Upper lobe of left lung (tissue), 6 donors: ENCODE measurements around the gene ATP11A. TPM values are rescaled to one million over a fixed set of nuclear protein-coding genes. Genes with fewer than 3 reads are reported as not detected.

ENCODE experiments used
- ATAC-seq, 2 donors: fragments of 200-7000 bp; cut with Tn5 transposase; one replicate each; pipeline ENCODE4 v1.9.1; 2022; ENCODE audit warnings: mild to moderate bottlenecking in 2 of 2, moderate library complexity in 2 of 2; ENCODE audit not compliant: low FRiP score in 2 of 2
- DNase-seq, 2 donors: peaks; one replicate each; pipeline ENCODE4 v3.0.0-alpha.2; 2019 to 2020
- H3K27ac ChIP-seq, 4 donors: fragments of 200-600 bp; sonication (generic); one replicate each; pipeline ENCODE4 v1.5.1; 2016 to 2019
- H3K27me3 ChIP-seq, 4 donors: fragments of 200-600 bp; sonication (generic); one replicate each; pipeline ENCODE4 v1.5.1; 2017 to 2019
- H3K36me3 ChIP-seq, 4 donors: fragments of 200-600 bp; sonication (generic); one replicate each; pipeline ENCODE4 v1.5.1; 2016 to 2019
- H3K4me1 ChIP-seq, 4 donors: fragments of 200-600 bp; sonication (generic); one replicate each; pipeline ENCODE4 v1.5.1; 2018 to 2019
- H3K4me3 ChIP-seq, 4 donors: fragments of 200-600 bp; sonication (generic); one replicate each; pipeline ENCODE4 v1.5.1; 2017 to 2019; ENCODE audit warnings: mild to moderate bottlenecking in 2 of 4, moderate library complexity in 1 of 4
- H3K9me3 ChIP-seq, 4 donors: fragments of 200-600 bp; sonication (generic); one replicate each; pipeline ENCODE4 v1.5.1; 2018 to 2019
- EP300 ChIP-seq, 4 donors: sonication (generic); formaldehyde crosslinking; IDR thresholded peaks; one replicate each; pipeline ENCODE4 v1.5.1; 2017; ENCODE audit warnings: antibody characterized with exemption in 4 of 4, control low read depth in 2 of 4
- POLR2A ChIP-seq, 4 donors: fragments of 450-650 bp; IDR thresholded peaks; one replicate each; pipeline ENCODE4 v1.5.1; 2016 to 2017; ENCODE audit warnings: antibody characterized with exemption in 4 of 4, mild to moderate bottlenecking in 2 of 4
- POLR2AphosphoS5 ChIP-seq, 2 donors: sonication (generic); formaldehyde crosslinking; IDR thresholded peaks; one replicate each; pipeline ENCODE4 v1.5.1; 2017; ENCODE audit warnings: antibody characterized with exemption in 2 of 2
- WGBS, 2 donors: methylation state at CpG; one replicate each; pipeline ENCODE4 v1.1.5; 2017 to 2018; 5-methylcytosine and 5-hydroxymethylcytosine counted together
- total RNA-seq, 6 donors: library from RNA; depleted of rRNA in 4 of 6; stranded (reverse); fragments of >200 nt in 4 of 6; gene quantifications; one replicate each; pipeline versions ENCODE4 v1.1.0 to v1.2.1, GENCODE V29; 2016 to 2021
- TF ChIP-seq, protein P1 (sequence below), 6 experiments: fragments of 450-650 bp in 4 of 6; fragments of 200-600 bp in 2 of 6; sonication (generic) in 2 of 6; IDR thresholded peaks; one replicate each; pipeline ENCODE4 v1.5.1; 2016 to 2019; ENCODE audit warnings: antibody characterized with exemption in 6 of 6
- donor health status: DM: no; HTN: no; CAD: no; lungs with moderate emphysema.
- donor health status: DM: no; HTN: yes; CAD: no; lungs with severe emphysema.

Gene ATP11A
- total RNA-seq, 6 donors from 2014 or later: 159 to 285 (median 260) TPM

DNA sequence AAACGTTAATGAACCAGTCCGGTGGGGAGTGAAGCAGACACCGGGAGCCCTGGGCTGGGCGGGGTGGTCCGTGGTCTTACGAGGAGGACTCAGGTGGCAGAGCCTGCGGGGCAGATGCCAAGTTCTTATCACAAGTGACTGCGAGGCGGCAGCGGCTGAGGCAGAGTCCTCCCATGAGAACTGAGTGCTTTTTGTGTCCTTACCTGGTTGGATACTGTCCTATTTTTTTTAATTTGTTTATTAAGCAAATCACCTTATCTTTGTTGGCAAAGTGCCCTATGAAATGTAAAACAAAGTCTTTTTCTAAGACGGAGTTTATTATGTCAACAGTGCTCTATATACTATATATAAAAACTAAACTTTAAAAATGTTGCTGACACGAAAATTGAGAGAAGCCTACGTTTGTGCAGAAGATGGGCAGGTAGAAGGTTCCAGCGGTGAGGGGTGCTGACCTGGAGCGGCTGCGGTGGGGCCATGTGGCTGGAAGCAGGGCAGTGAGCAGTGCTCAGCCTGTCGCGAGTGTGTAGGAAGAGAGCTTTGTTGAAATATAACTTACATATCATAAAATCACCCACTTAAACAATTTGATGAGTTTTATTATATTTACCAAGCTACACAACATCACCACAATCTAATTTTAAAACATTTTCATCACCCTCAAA, 82.2 kb downstream of the ATP11A start:
- Histone ChIP-seq H3K27ac (peak overlapping the region in 3 of 4 donors; percentile 44 to 59 (median 53)), H3K36me3 (peaks cover 0 to 4% (median 0%) of the 10 kb centered on the region in 4 donors), H3K4me1 (peaks cover 2 to 70% (median 42%) of the 10 kb centered on the region in 4 donors), H3K9me3 (no peaks in the 10 kb centered on the region), H3K4me3 (no peak overlapping the region), H3K27me3 (no peaks in the 10 kb centered on the region)
- DNase-seq: peak in 1 of 2 donors; percentile 69
- TF ChIP-seq, protein P1, sequence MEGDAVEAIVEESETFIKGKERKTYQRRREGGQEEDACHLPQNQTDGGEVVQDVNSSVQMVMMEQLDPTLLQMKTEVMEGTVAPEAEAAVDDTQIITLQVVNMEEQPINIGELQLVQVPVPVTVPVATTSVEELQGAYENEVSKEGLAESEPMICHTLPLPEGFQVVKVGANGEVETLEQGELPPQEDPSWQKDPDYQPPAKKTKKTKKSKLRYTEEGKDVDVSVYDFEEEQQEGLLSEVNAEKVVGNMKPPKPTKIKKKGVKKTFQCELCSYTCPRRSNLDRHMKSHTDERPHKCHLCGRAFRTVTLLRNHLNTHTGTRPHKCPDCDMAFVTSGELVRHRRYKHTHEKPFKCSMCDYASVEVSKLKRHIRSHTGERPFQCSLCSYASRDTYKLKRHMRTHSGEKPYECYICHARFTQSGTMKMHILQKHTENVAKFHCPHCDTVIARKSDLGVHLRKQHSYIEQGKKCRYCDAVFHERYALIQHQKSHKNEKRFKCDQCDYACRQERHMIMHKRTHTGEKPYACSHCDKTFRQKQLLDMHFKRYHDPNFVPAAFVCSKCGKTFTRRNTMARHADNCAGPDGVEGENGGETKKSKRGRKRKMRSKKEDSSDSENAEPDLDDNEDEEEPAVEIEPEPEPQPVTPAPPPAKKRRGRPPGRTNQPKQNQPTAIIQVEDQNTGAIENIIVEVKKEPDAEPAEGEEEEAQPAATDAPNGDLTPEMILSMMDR (IDR thresholded peaks at IDR 0.05): no peak
- TF ChIP-seq POLR2AphosphoS5 (IDR thresholded peaks at IDR 0.05) (no peak), POLR2A (IDR thresholded peaks at IDR 0.05) (no peak), EP300 (IDR thresholded peaks at IDR 0.05) (no peak)
- ATAC-seq: no peak
- WGBS, 2 donors: 65 to 71% methylated on average over 18 of the region's 18 CpGs

DNA sequence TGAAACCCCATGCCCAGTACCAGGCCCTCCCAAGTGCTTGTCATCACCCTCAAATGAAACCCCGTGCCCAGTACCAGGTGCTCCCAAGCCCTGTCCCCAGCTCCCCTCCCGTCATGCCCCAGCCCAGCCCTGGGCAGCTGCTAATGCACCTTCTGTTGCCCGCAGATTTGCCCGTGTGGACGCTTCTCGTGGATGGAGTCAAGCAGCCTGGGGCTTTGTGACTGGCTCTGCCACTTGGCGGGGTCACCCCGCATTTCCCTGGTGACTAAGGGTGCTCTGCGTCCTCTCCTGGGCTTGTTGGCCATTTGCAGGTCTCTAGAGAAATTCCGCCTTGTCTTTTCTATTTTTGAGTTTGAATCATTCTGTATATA, 82.7 kb downstream of the ATP11A start:
- DNase-seq (no peak), ATAC-seq (no peak)
- Histone ChIP-seq H3K4me1 (peaks cover 5 to 72% (median 42%) of the 10 kb centered on the region in 4 donors), H3K36me3 (peaks cover 0 to 4% (median 0%) of the 10 kb centered on the region in 4 donors), H3K4me3 (no peak overlapping the region), H3K9me3 (no peaks in the 10 kb centered on the region), H3K27ac (no peak overlapping the region), H3K27me3 (no peaks in the 10 kb centered on the region)
- TF ChIP-seq POLR2AphosphoS5 (IDR thresholded peaks at IDR 0.05): no peak
- TF ChIP-seq EP300 (IDR thresholded peaks at IDR 0.05): no peak
- TF ChIP-seq, protein P1 (IDR thresholded peaks at IDR 0.05): no peak
- TF ChIP-seq POLR2A (IDR thresholded peaks at IDR 0.05): no peak
- WGBS, 2 donors: 86 to 98% methylated on average over 10 of the region's 10 CpGs

DNA sequence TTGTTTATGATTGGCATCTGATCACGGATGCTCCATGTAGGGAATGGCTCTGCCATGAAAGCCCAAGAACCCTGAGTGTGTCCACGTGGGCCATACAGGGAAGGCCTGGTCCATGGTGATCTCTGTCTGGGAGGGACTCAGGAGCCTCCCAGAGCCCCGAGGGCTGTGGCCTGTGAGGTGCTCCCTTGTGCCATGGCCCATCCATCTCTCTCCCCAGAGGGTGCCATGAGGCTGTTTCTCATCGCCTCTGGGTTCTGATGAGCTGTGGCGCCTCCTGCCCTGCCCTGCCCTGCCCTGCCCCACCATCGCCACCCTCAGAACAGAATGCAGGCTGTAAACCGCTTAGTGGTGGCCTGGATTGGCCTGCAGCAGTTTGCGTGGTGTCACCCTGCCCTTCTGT, 83.1 kb downstream of the ATP11A start:
- Histone ChIP-seq H3K27me3 (no peaks in the 10 kb centered on the region), H3K4me1 (peaks cover 9 to 72% (median 40%) of the 10 kb centered on the region in 4 donors), H3K9me3 (no peaks in the 10 kb centered on the region), H3K4me3 (no peak overlapping the region), H3K27ac (no peak overlapping the region), H3K36me3 (peaks cover 0 to 4% (median 0%) of the 10 kb centered on the region in 4 donors)
- DNase-seq: no peak
- no peak for ATAC-seq
- WGBS, 2 donors: 87 to 92% methylated on average over 7 to 8 of the region's 8 CpGs
- TF ChIP-seq POLR2AphosphoS5 (IDR thresholded peaks at IDR 0.05) (no peak), EP300 (IDR thresholded peaks at IDR 0.05) (no peak), POLR2A (IDR thresholded peaks at IDR 0.05) (no peak)
- TF ChIP-seq, protein P1 (IDR thresholded peaks at IDR 0.05): no peak

DNA sequence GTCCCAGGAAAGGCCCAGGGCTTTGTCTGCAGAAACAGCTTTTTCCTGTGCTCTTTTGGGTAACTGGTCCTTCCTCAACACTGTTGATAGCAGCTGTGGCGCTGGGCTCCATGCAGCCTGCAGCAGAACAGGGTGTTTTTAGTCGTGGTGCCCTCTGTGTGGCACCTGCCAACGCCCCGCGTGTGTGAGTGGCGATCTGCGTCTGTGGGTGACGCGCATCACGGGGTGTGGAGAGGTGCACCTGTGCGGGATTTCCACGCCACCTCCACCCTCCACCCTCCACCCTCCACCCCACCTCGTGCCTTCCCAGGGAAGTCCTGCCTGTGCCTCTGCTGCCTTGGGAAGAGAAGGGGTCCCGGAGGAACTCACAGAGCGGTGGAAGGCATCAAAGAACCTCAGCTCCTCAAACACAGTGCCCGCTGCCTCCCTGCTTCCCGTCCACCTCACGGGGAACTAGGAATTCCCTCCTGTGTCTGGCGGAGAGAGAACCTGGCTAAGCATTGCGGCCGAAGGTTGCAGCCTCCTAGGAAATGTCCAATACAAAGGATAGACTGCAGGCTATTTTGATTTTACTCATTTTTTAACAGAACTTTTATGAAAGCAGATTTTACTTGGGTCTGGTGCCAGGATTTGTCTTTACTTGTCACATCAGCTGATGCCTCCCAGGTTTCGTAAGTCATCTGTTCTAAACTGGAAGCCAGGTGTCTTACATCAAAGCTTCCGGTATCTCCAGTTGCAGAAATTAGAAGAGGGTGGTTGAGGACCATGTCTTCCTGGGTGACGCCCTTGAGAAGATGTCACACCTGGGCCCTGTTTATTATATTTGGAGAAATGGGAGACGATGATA, 84.0 kb downstream of the ATP11A start:
- no peak for ATAC-seq
- 88 to 96% methylated on average over 22 to 25 of the region's 25 CpGs for WGBS, 2 donors
- no peak overlapping the region for H3K4me3 ChIP-seq
- peaks cover 0 to 4% (median 0%) of the 10 kb centered on the region in 4 donors for H3K36me3 ChIP-seq
- no peak overlapping the region for H3K27ac ChIP-seq
- no peak for DNase-seq
- peaks cover 7 to 67% (median 32%) of the 10 kb centered on the region in 4 donors for H3K4me1 ChIP-seq
- no peaks in the 10 kb centered on the region for H3K27me3 ChIP-seq
- no peaks in the 10 kb centered on the region for H3K9me3 ChIP-seq
- TF ChIP-seq EP300 (IDR thresholded peaks at IDR 0.05) (no peak), POLR2AphosphoS5 (IDR thresholded peaks at IDR 0.05) (no peak), POLR2A (IDR thresholded peaks at IDR 0.05) (no peak)
- TF ChIP-seq, protein P1 (IDR thresholded peaks at IDR 0.05): no peak
